Fibroblast of skin of right biceps (primary cell): Measurements from ENCODE around the gene DRC7.
"Not testable (repeated sequence)": the region's sequence is repeated elsewhere in the genome, so short reads cannot be mapped to it uniquely, and the experiment has no call there.

Experiments
- DNase-seq: peaks from one replicate; pipeline ENCODE4 v3.0.0-alpha.2; 2013

The DRC7 gene

GRCh38 chr16:57765160-57765728 lies 70.6 kb downstream of the DRC7 start:
- DNase-seq, result no peak

GRCh38 chr16:57766714-57767348 lies 72.2 kb downstream of the DRC7 start:
- DNase-seq, result no peak

DNA sequence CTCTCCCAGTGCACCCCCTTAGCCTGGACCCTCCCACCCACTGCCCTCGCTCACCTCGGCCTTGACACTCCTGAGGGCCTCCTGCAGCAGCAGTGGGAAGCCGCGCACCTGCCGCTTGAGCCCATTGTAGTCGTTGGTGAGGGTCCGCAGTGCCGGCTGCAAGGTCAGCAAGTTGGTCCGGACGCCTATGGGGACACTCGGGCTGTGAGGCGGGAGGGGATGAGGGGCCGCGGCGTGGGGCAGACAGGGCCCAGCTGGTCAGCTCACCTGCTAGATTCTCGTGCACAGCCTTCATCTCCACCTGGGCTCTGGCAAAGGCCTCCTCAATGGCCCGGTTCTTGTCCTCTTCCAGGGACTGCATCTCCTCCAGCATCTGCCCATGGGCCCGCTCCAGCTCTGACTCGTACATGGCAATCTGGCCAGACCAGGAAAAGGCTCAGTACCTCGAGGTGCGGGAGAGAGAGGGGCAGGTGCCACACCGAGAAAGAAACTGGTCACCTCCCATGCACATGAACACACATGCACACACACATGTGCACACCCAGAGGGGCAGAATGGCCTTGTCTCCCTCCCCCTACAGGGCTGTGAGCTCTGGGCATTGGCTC lies 75.0 kb downstream of the DRC7 start:
- no peak for DNase-seq

GRCh38 chr16:57770361-57770760 lies 75.8 kb downstream of the DRC7 start:
- no peak for DNase-seq

GRCh38 chr16:57771141-57771785 lies 76.7 kb downstream of the DRC7 start:
- no peak for DNase-seq

DNA sequence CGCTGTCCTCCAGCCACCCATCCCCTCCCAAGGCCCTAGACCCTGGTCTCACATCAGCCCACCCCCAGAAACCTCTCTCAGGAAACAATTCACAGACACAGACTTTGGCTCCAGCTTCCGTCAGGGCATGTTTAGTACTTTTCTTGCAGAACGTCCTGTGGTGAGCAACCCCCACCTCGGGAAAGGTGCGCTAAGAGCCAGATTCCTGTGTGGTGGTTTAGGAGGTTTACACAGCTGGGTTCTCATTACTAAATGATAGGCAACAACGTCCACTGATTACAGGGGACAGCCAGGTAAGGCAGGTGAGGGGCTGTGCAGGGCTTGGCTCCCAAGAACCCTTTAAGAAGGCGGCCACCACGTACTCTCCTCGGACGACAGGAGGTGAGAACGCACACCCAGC lies 78.4 kb downstream of the DRC7 start:
- no peak for DNase-seq

DNA sequence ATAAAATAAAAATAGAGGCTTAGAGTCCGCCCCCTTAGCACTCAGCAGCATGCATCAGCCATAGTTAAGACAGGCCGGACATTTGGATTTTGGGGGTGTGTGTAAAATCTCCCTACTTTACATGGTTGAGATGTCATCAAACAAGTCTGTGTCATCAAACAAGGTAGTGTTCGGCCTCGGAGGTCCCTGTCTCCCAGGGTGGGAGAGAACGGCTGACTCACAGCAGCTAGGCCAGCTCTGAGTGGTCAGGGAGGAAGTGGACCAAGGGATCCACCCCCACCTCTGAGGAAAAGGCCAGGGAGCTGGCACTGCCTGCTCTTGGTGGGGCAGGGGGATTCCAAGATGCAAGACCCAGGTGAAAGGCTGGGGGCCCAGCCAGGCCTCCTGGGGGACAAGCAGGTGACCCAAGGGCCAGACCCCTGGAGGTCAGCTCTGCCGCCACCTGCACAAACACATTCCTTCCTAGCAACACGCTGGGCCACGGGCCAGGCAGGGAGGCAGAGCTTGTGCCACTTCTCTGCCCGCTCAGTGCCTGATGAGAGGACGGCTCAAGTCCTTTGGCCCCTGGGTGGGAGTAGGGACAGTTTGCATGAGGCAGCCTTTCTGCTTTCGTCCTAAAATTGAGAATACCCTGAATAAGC lies 79.2 kb downstream of the DRC7 start:
- no peak for DNase-seq

DNA sequence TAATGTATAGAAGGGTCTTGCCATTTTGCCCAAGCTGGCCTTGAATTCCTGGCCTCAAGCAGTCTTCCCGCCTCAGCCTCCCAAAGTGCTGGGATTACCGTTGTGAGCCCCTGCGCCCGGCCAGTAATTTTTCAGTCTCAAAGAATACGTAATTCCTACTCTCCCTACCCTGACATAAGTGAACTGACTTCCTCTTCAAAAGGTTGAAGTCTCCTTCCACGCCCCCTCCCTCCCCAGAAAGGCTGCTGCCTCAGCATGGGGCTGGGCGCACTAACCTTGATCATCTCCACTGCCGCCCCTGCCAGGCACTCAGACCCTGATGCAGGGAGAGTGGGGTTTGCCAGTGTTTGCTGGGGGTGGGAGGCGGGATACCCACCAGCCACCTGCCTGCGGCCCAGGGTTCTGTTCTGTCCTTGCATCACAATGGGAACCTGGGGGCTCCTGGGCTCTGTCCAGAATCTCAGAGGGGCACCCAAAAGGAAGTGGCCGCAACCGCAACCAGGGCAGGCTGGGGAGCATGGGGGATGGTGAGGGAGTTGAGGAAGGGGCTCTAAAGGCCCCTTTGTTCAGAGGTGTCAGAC lies 80.2 kb downstream of the DRC7 start:
- no peak for DNase-seq

DNA sequence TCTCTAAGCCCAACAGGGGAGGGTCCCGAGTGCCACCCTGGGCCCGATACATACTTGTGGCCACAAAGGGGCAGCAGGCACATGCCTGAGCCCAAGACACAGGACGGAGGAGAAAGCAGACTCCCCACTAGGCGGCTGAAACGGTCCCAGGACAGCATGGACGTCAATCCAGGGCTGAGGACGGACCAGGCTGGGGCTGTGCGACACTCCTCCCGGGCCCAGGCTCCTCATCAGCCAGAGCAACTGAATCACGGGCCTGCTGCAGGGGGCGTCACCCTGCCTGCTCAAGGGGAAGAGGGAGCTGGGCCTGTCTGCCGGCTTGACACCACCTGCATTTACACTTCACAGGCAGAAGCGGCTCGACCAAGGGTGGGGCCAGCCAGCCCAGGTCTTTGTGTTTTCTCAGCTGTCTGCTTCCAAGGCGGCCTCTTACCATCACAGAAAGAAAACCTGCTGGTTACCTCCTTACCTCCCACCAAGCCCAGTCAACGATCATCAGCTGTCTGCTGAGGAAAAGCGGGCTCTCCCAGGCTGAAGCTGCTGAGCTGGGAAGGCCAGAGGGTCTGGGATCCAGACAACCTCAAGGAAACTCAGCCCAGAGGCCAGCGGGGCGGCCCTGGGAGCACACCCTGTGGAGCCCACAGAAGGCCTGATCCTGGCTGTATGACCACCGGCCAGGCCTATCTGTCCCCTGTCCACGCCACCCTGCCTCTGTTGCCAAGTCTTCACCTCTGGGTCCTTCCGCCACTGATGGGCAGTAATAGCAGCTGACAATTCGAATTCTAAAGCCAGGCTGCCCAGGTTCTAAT lies 81.3 kb downstream of the DRC7 start:
- DNase-seq, result peak; percentile 19

DNA sequence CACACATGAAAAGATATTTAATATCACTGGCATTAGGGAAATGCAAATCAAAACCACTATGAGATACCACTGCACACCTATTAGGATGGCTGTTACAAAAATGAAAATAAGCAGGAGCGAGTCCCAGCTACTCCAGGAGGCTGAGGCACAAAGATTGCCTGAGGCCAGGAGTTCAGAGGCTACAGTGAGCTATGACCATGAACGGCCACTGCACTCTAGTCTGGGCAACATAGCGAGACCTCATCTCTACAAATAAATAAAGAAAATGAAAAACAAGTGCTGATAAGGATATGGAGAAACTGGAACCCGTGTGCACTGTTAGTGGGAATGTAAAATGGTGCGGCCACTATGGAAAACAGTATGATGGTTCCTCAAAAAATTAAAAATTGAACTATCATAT lies 84.1 kb downstream of the DRC7 start:
- no peak for DNase-seq

GRCh38 chr16:57779836-57780235 lies 85.2 kb downstream of the DRC7 start:
- DNase-seq, result not testable (repeated sequence)

GRCh38 chr16:57781349-57781740 lies 86.7 kb downstream of the DRC7 start:
- no peak for DNase-seq
